HepG2 (cell line): ENCODE data around the gene RBM6. TPM values are rescaled to one million over a fixed set of nuclear protein-coding genes. Genes with fewer than 3 reads are reported as not detected.

Source experiments
- AFF4 ChIP-seq: sonication (generic); formaldehyde crosslinking; IDR thresholded peaks from 2 replicates; pipeline ENCODE4 v1.4.0; 2020; ENCODE audit warnings: missing genetic modification reagents
- DDIT3 ChIP-seq: sonication (generic); formaldehyde crosslinking; IDR thresholded peaks from 2 replicates; pipeline ENCODE4 v1.4.0; 2020; ENCODE audit warnings: mild to moderate bottlenecking, missing genetic modification reagents
- HDAC2 ChIP-seq: sonication (generic); formaldehyde crosslinking; IDR thresholded peaks from 2 replicates; pipeline ENCODE4 v1.4.0; 2020; ENCODE audit warnings: missing genetic modification reagents
- HNF4G ChIP-seq, 2 experiments: sonication (generic) in 1 of 2; formaldehyde crosslinking in 1 of 2; IDR thresholded peaks; 2 replicates each; pipeline versions ENCODE4 v1.4.0 to v1.6.1; 2011 to 2020; ENCODE audit warnings: borderline replicate concordance in 2 of 2, low read depth in 2 of 2, mild to moderate bottlenecking in 2 of 2, low read length in 1 of 2, missing genetic modification reagents in 1 of 2, moderate library complexity in 1 of 2
- JUND ChIP-seq: sonication (generic); formaldehyde crosslinking; IDR thresholded peaks from 2 replicates; pipeline ENCODE4 v1.8.0; 2022; ENCODE audit warnings: mild to moderate bottlenecking, missing genetic modification reagents
- MNT ChIP-seq: fragments of 450-650 bp; IDR thresholded peaks from 2 replicates; pipeline ENCODE4 v1.6.1; 2016
- PAX8 ChIP-seq: sonication (generic); formaldehyde crosslinking; IDR thresholded peaks from 2 replicates; pipeline ENCODE4 v1.8.0; 2022; ENCODE audit warnings: mild to moderate bottlenecking, missing genetic modification reagents, borderline replicate concordance
- SOX6 ChIP-seq, 2 experiments: fragments of 450-650 bp in 1 of 2; sonication (generic) in 1 of 2; formaldehyde crosslinking in 1 of 2; IDR thresholded peaks; 2 replicates each; pipeline versions ENCODE4 v1.4.0 to v1.6.1; 2017 to 2020; ENCODE audit warnings: antibody characterized with exemption in 1 of 2, mild to moderate bottlenecking in 1 of 2, missing genetic modification reagents in 1 of 2
- STAG1 ChIP-seq: sonication (generic); formaldehyde crosslinking; IDR thresholded peaks from 2 replicates; pipeline ENCODE4 v1.4.0; 2020; ENCODE audit warnings: missing genetic modification reagents
- TBX3 ChIP-seq: fragments of 450-650 bp; IDR thresholded peaks from 2 replicates; pipeline ENCODE4 v1.6.1; 2017; ENCODE audit warnings: antibody characterized with exemption, mild to moderate bottlenecking, inconsistent platforms, borderline replicate concordance
- TERF1 ChIP-seq: sonication (generic); formaldehyde crosslinking; IDR thresholded peaks from 2 replicates; pipeline ENCODE4 v1.8.0; 2022; ENCODE audit warnings: mild to moderate bottlenecking, missing genetic modification reagents, moderate library complexity
- YEATS4 ChIP-seq: sonication (generic); formaldehyde crosslinking; IDR thresholded peaks from 2 replicates; pipeline ENCODE4 v1.4.0; 2020; ENCODE audit warnings: missing genetic modification reagents, borderline replicate concordance
- ZBTB25 ChIP-seq: IDR thresholded peaks from 2 replicates; pipeline ENCODE4 v1.6.1; 2018; ENCODE audit warnings: missing genetic modification reagents
- ZNF136 ChIP-seq: sonication (generic); formaldehyde crosslinking; IDR thresholded peaks from 2 replicates; pipeline ENCODE4 v1.8.1; 2022; ENCODE audit warnings: low read depth, mild to moderate bottlenecking, moderate library complexity, missing genetic modification reagents
- ZNF501 ChIP-seq: sonication (generic); formaldehyde crosslinking; IDR thresholded peaks from 2 replicates; pipeline ENCODE4 v1.5.1; 2020; ENCODE audit warnings: mild to moderate bottlenecking, moderate library complexity, missing genetic modification reagents
- ZNF678 ChIP-seq: sonication (generic); formaldehyde crosslinking; IDR thresholded peaks from 2 replicates; pipeline ENCODE4 v1.4.0; 2020; ENCODE audit warnings: mild to moderate bottlenecking, missing genetic modification reagents
- ZNF891 ChIP-seq: sonication (generic); formaldehyde crosslinking; IDR thresholded peaks from 2 replicates; pipeline ENCODE4 v1.5.0; 2020; ENCODE audit warnings: mild to moderate bottlenecking, missing genetic modification reagents
- polyA plus RNA-seq, 8 experiments: library from polyadenylated mRNA; depleted of rRNA in 3 of 8; stranded (reverse) in 7 of 8; unstranded in 1 of 8; fragments of >200 nt; fragmentation: Illumina TruSeq in 4 of 8; extraction: Trizol in 4 of 8; gene quantifications; 2 replicates each; pipeline versions ENCODE4 v1.2.1 to v1.2.3, GENCODE V29; 2011 to 2016; ENCODE audit warnings: low read depth in 4 of 8, missing spikeins in 1 of 8, mixed read lengths in 1 of 8; ENCODE audit not compliant: insufficient read depth in 1 of 8
- total RNA-seq, 5 experiments: library from RNA; depleted of rRNA; stranded (reverse); fragments of >200 nt; fragmentation: Illumina TruSeq; extraction: Trizol; gene quantifications; 2 replicates each; pipeline ENCODE4 v1.2.3, GENCODE V29; 2016; ENCODE audit warnings: low read depth in 1 of 5

Gene RBM6
- total and polyA plus RNA-seq, 2 of the 13 experiments (the other 11 are each of a cell fraction or from before 2014, with no cell fraction given): 72.7 to 86.1 TPM

- TF ChIP-seq TERF1: no peak
- TF ChIP-seq DDIT3 (CRISPR knock-in tag): no peak
- TF ChIP-seq YEATS4 (CRISPR knock-in tag): peak; percentile 85
- no peak for TF ChIP-seq TBX3
- TF ChIP-seq STAG1 (CRISPR knock-in tag): peak; percentile 9; the same call in 1 of the 2 replicates
- TF ChIP-seq ZBTB25: peak; percentile 84; the same call in 1 of the 2 replicates
- no peak for TF ChIP-seq ZNF678 (CRISPR knock-in tag)
- peak; percentile 56 for TF ChIP-seq HDAC2 (CRISPR knock-in tag)
- peak; percentile 18; the same call in 1 of the 2 replicates for TF ChIP-seq JUND (CRISPR knock-in tag)
- TF ChIP-seq HNF4G (IDR thresholded peaks at IDR 0.05; ENCODE audit: borderline replicate concordance, low read depth, low read length): peak; percentile 65
- TF ChIP-seq HNF4G (CRISPR knock-in tag; IDR thresholded peaks at IDR 0.05; ENCODE audit: borderline replicate concordance, low read depth): peak; percentile 76; the same call in 1 of the 2 replicates
- TF ChIP-seq MNT: peak; percentile 91
- TF ChIP-seq ZNF501: peak; percentile 34; the same call in 1 of the 2 replicates
- no peak for TF ChIP-seq PAX8 (CRISPR knock-in tag)
- TF ChIP-seq ZNF136 (CRISPR knock-in tag): peak; percentile 62; the same call in 1 of the 2 replicates
- no peak for TF ChIP-seq AFF4 (CRISPR knock-in tag)
- TF ChIP-seq SOX6 (IDR thresholded peaks at IDR 0.05): no peak
- peak; percentile 73; the same call in 1 of the 2 replicates for TF ChIP-seq SOX6 (CRISPR knock-in tag; IDR thresholded peaks at IDR 0.05)
- 0 out of 2 replicates have a peak, but pooled peaks have one; percentile 94 for TF ChIP-seq ZNF891 (CRISPR knock-in tag)
Measured at GRCh38 chr3:49929291-49930167, 10.4 kb upstream of the RBM6 start, which contains the start of gene MON1A (continued).
